Rectal smooth muscle tissue (tissue), 1 donor: ENCODE results near the gene SLC2A11.

Experiments used
- H3K27ac ChIP-seq: one replicate; pipeline ENCODE4 v1.7.0; 2013; ENCODE audit warnings: low read depth, low read length, inconsistent platforms
- H3K27me3 ChIP-seq: one replicate; pipeline ENCODE4 v1.7.0; 2013; ENCODE audit warnings: low read length; ENCODE audit not compliant: control insufficient read depth, insufficient read depth
- H3K36me3 ChIP-seq: one replicate; pipeline ENCODE4 v1.7.0; 2013; ENCODE audit warnings: low read length; ENCODE audit not compliant: control insufficient read depth, insufficient read depth
- H3K4me1 ChIP-seq: one replicate; pipeline ENCODE4 v1.7.0; 2013; ENCODE audit warnings: low read length; ENCODE audit not compliant: control insufficient read depth, insufficient read depth
- H3K4me3 ChIP-seq: one replicate; pipeline ENCODE4 v1.7.0; 2013; ENCODE audit warnings: low read length
- H3K9ac ChIP-seq: one replicate; pipeline ENCODE4 v1.7.0; 2013; ENCODE audit warnings: low read length

Gene SLC2A11

GRCh38 chr22:23892130-23892529 is 34.5 kb downstream of the SLC2A11 start:
- H3K4me1 ChIP-seq: peaks cover 4% of the 10 kb centered on the region
- H3K36me3 ChIP-seq: no peaks in the 10 kb centered on the region
- H3K27ac ChIP-seq: no peak overlapping the region

GRCh38 chr22:23892706-23893105 is 35.0 kb downstream of the SLC2A11 start:
- H3K27me3 ChIP-seq: no peaks in the 10 kb centered on the region
- no peaks in the 10 kb centered on the region for H3K36me3 ChIP-seq
- no peak overlapping the region for H3K4me3 ChIP-seq
- no peak overlapping the region for H3K27ac ChIP-seq
- no peak overlapping the region for H3K9ac ChIP-seq
- peaks cover 4% of the 10 kb centered on the region for H3K4me1 ChIP-seq

More at GRCh38 chr22:23892130-23892529, 34.5 kb downstream of the SLC2A11 start:
- H3K4me3 ChIP-seq: no peak overlapping the region
- no peak overlapping the region for H3K9ac ChIP-seq
- no peaks in the 10 kb centered on the region for H3K27me3 ChIP-seq

- peak overlapping the region; percentile 88 for H3K4me3 ChIP-seq
- H3K36me3 ChIP-seq: no peaks in the 10 kb centered on the region
- H3K27me3 ChIP-seq: no peaks in the 10 kb centered on the region
- peaks cover 4% of the 10 kb centered on the region for H3K4me1 ChIP-seq
- peak overlapping the region; percentile 66 for H3K9ac ChIP-seq
- H3K27ac ChIP-seq: peak overlapping the region; percentile 91
These were observed 35.7 kb downstream of the SLC2A11 start for GRCh38 chr22:23893121-23893944.

GRCh38 chr22:23893945-23894709 is 36.5 kb downstream of the SLC2A11 start, which contains the start of gene MIF:
Gene MIF, plus strand, starts transcription at chr22:23894383. Its CDS starts 92 bp downstream, at chr22:23894475.
- Histone ChIP-seq H3K4me1 (peaks cover 4% of the 10 kb centered on the region), H3K27ac (peak within 1 kb of the TSS; percentile 91), H3K27me3 (no peaks in the 10 kb centered on the region)

GRCh38 chr22:23894710-23895598 is 37.3 kb downstream of the SLC2A11 start:
- H3K27ac ChIP-seq: peak overlapping the region; percentile 91
- no peaks in the 10 kb centered on the region for H3K36me3 ChIP-seq
- H3K4me1 ChIP-seq: peaks cover 4% of the 10 kb centered on the region
- peak overlapping the region; percentile 88 for H3K4me3 ChIP-seq
- H3K27me3 ChIP-seq: no peaks in the 10 kb centered on the region
- peak overlapping the region; percentile 37 for H3K9ac ChIP-seq

More at GRCh38 chr22:23893945-23894709, 36.5 kb downstream of the SLC2A11 start, which contains the start of gene MIF:
- no peaks in the 10 kb centered on the region for H3K36me3 ChIP-seq
- H3K9ac ChIP-seq: peak within 1 kb of the TSS; percentile 75
- peak within 1 kb of the TSS; percentile 88 for H3K4me3 ChIP-seq

GRCh38 chr22:23895599-23896144 is 38.0 kb downstream of the SLC2A11 start:
- no peak overlapping the region for H3K9ac ChIP-seq
- peaks cover 4% of the 10 kb centered on the region for H3K4me1 ChIP-seq
- no peaks in the 10 kb centered on the region for H3K27me3 ChIP-seq
- peak overlapping the region; percentile 88 for H3K4me3 ChIP-seq
- H3K27ac ChIP-seq: no peak overlapping the region
- no peaks in the 10 kb centered on the region for H3K36me3 ChIP-seq

GRCh38 chr22:23896166-23896522 is 38.5 kb downstream of the SLC2A11 start:
- Histone ChIP-seq H3K4me1 (peaks cover 4% of the 10 kb centered on the region), H3K36me3 (no peaks in the 10 kb centered on the region), H3K27me3 (no peaks in the 10 kb centered on the region), H3K9ac (no peak overlapping the region), H3K4me3 (no peak overlapping the region), H3K27ac (no peak overlapping the region)

- Histone ChIP-seq H3K27me3 (no peaks in the 10 kb centered on the region), H3K27ac (no peak overlapping the region), H3K36me3 (no peaks in the 10 kb centered on the region), H3K9ac (no peak overlapping the region), H3K4me1 (peaks cover 4% of the 10 kb centered on the region), H3K4me3 (no peak overlapping the region)
These were observed 39.0 kb downstream of the SLC2A11 start for GRCh38 chr22:23896523-23897186.

- Histone ChIP-seq H3K27me3 (no peaks in the 10 kb centered on the region), H3K9ac (no peak overlapping the region), H3K4me1 (peaks cover 4% of the 10 kb centered on the region), H3K27ac (no peak overlapping the region), H3K36me3 (no peaks in the 10 kb centered on the region), H3K4me3 (no peak overlapping the region)
These were observed 39.6 kb downstream of the SLC2A11 start for GRCh38 chr22:23897320-23897719.

GRCh38 chr22:23898006-23898974 is 40.6 kb downstream of the SLC2A11 start:
- H3K9ac ChIP-seq: no peak overlapping the region
- no peaks in the 10 kb centered on the region for H3K36me3 ChIP-seq
- H3K27me3 ChIP-seq: no peaks in the 10 kb centered on the region
- H3K4me3 ChIP-seq: no peak overlapping the region
- H3K4me1 ChIP-seq: peaks cover 4% of the 10 kb centered on the region
- H3K27ac ChIP-seq: no peak overlapping the region
